ENCODE data around the gene SYK.

- TF ChIP-seq POLR2A (IDR thresholded peaks at IDR 0.05; ENCODE audit: low read depth, low read length) (no peak), CTCF (conservative IDR thresholded peaks at IDR 0.05; ENCODE audit: low read depth, low read length) (no peak)
These were observed 104.2 kb downstream of the SYK start for GRCh38 chr9:90905822-90906221.
